Peyer's patch (tissue), 4 donors: ENCODE data around the gene TRIM15. TPM values are rescaled to one million over a fixed set of nuclear protein-coding genes. Genes with fewer than 3 reads are reported as not detected.
A peak's percentile ranks its signal among the peaks of the same experiment; 100 is the strongest.
"Not testable (repeated sequence)": the region's sequence is repeated elsewhere in the genome, so short reads cannot be mapped to it uniquely, and the experiment has no call there.

Experiments
- DNase-seq, 3 donors: peaks; one replicate each; pipeline ENCODE4 v3.0.0-alpha.2; 2017 to 2019
- H3K27ac ChIP-seq, 4 donors: fragments of 200-600 bp; sonication (generic); one replicate each; pipeline ENCODE4 v1.5.1; 2016 to 2019
- H3K27me3 ChIP-seq, 2 donors: fragments of 200-600 bp; sonication (generic); one replicate each; pipeline ENCODE4 v1.5.1; 2019
- H3K36me3 ChIP-seq, 3 donors: fragments of 200-600 bp; sonication (generic); one replicate each; pipeline ENCODE4 v1.5.1; 2016 to 2019
- H3K4me1 ChIP-seq, 4 donors: fragments of 200-600 bp; sonication (generic); one replicate each; pipeline ENCODE4 v1.5.1; 2016 to 2019
- H3K4me3 ChIP-seq, 4 donors: fragments of 200-600 bp; sonication (generic); 1 replicate in 3 of 4; 2 replicates in 1 of 4; pipeline ENCODE4 v1.5.1; 2016 to 2019; ENCODE audit warnings: mild to moderate bottlenecking in 1 of 4
- H3K9me3 ChIP-seq, 4 donors: fragments of 200-600 bp; sonication (generic); one replicate each; pipeline ENCODE4 v1.5.1; 2016 to 2019; ENCODE audit warnings: mild to moderate bottlenecking in 1 of 4
- POLR2A ChIP-seq, 2 donors: fragments of 450-650 bp; IDR thresholded peaks; one replicate each; pipeline ENCODE4 v1.5.1; 2017; ENCODE audit warnings: antibody characterized with exemption in 2 of 2, mild to moderate bottlenecking in 2 of 2, moderate library complexity in 2 of 2
- total RNA-seq, 4 donors: library from RNA; depleted of rRNA; stranded (reverse); fragments of >200 nt; gene quantifications; one replicate each; pipeline ENCODE4 v1.1.0, GENCODE V29; 2016
- TF ChIP-seq, protein P1 (sequence below), 6 experiments: fragments of 450-650 bp in 4 of 6; fragments of 200-600 bp in 2 of 6; sonication (generic) in 1 of 6; IDR thresholded peaks; one replicate each; pipeline ENCODE4 v1.5.1; 2017 to 2019; ENCODE audit warnings: antibody characterized with exemption in 6 of 6, mild to moderate bottlenecking in 3 of 6, moderate library complexity in 1 of 6

The TRIM15 gene
- total RNA-seq, 4 donors from 2014 or later = 19.8 to 110 (median 81.0) TPM

DNA sequence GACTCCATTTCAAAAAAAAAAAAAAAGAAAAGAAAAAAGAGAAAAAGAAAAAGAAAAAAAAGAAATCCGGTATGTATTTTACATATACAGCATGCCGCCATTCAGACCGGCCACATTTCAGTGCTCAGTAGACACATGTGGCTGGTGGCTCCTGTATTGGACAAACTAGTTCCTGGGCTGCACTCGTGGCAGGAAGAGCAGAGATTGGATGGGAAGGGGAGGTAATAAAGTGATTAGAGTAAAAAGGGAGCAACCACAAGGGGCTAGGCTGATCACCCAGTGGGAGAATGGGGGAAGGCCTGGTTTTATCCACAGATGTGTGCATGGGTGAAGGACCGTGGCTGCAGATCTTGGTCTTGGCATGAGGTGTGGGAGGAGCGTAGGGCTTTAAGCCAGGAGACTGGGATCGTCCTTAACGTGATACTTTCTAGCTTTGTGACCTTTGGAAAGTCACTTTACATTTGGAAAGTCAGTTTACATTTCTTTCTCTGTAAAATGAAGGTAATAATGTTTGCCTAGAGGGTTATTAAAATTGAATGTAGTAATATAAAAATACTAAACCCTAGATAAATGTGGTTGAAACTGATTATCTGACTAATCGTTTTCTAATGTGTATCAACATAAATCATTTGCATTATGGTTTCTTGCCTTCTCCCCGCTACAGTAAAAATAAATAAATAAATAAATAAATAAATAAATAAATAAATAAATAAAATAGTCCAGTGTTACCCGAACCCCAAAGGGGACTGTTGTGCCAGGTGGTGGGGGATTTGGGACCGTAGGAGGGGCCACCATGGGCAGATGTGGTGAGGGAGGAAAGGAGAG, 869 bp upstream of the TRIM15 start:
- Histone ChIP-seq H3K27ac (peak overlapping the region in 3 of 4 donors; percentile 75 to 99 (median 91)), H3K27me3 (no peaks in the 10 kb centered on the region), H3K9me3 (no peaks in the 10 kb centered on the region), H3K4me1 (no peaks in the 10 kb centered on the region), H3K4me3 (peak overlapping the region in 2 of 4 donors; percentile 57 to 78), H3K36me3 (peaks cover 0 to 6% (median 0%) of the 10 kb centered on the region in 3 donors)
- no peak for DNase-seq
- TF ChIP-seq POLR2A (IDR thresholded peaks at IDR 0.05) = no peak
- TF ChIP-seq, protein P1, sequence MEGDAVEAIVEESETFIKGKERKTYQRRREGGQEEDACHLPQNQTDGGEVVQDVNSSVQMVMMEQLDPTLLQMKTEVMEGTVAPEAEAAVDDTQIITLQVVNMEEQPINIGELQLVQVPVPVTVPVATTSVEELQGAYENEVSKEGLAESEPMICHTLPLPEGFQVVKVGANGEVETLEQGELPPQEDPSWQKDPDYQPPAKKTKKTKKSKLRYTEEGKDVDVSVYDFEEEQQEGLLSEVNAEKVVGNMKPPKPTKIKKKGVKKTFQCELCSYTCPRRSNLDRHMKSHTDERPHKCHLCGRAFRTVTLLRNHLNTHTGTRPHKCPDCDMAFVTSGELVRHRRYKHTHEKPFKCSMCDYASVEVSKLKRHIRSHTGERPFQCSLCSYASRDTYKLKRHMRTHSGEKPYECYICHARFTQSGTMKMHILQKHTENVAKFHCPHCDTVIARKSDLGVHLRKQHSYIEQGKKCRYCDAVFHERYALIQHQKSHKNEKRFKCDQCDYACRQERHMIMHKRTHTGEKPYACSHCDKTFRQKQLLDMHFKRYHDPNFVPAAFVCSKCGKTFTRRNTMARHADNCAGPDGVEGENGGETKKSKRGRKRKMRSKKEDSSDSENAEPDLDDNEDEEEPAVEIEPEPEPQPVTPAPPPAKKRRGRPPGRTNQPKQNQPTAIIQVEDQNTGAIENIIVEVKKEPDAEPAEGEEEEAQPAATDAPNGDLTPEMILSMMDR (IDR thresholded peaks at IDR 0.05) = no peak

DNA sequence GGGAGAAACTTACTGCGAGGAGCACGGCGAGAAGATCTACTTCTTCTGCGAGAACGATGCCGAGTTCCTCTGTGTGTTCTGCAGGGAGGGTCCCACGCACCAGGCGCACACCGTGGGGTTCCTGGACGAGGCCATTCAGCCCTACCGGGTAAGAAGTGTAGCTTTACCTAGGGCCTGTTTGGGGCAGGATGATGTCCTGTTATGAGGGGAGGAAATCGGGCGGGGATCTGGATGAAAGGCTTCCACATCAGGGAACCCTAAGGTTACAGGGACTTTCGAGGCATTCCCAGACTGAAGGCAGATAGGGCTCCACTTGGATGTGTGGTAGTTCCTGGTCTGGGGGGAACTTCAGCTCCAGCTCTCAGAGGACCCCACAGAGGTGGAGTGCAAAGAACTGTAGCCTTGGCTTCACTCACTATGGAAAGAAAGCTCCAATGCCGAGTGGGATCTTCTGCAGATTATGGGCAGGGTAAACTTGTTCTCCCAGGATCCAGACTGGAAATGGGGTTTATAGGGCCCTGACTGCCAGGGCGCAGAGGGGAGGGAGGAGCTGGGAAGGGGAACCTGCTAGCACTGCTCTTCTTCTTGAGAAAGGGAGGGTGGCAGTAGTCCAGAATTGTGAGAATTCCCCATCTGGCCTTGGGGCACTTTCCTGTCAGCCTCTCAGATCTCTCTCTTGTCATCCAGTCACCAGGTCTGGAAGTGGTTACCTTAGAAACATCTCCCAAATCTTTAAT, 740 bp downstream of the TRIM15 start:
- no peaks in the 10 kb centered on the region for H3K27me3 ChIP-seq
- H3K4me3 ChIP-seq = peak overlapping the region in 3 of 4 donors; percentile 35 to 78 (median 57)
- H3K9me3 ChIP-seq = no peaks in the 10 kb centered on the region
- no peaks in the 10 kb centered on the region for H3K4me1 ChIP-seq
- H3K36me3 ChIP-seq = peaks cover 0 to 18% (median 0%) of the 10 kb centered on the region in 3 donors
- H3K27ac ChIP-seq = peak overlapping the region in 3 of 4 donors; percentile 75 to 99 (median 91)
- TF ChIP-seq, protein P1 (IDR thresholded peaks at IDR 0.05) = no peak
- no peak for TF ChIP-seq POLR2A (IDR thresholded peaks at IDR 0.05)
- no peak for DNase-seq

DNA sequence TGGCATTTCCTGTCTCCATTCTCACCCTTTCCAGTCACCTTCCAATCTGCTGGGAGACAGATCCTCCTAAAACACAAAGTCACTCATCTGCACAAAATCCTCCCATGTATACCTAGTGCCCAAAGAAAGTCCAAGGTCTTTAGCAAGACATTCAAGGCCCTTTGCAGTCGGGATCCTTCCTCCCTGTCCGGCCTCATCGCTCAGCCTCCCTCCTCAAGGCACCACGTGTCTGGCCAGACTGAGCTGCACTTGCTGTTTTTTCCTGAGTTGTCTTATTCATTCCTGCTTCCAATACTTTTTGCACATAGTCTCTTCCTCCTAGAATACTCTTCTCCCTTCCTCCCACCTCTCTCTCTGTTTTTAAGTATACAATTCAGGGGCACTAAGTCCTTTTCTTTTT, 1.4 kb downstream of the TRIM15 start:
- H3K4me1 ChIP-seq = no peaks in the 10 kb centered on the region
- H3K36me3 ChIP-seq = peaks cover 0 to 18% (median 0%) of the 10 kb centered on the region in 3 donors
- no peaks in the 10 kb centered on the region for H3K9me3 ChIP-seq
- H3K27ac ChIP-seq = peak overlapping the region in 3 of 4 donors; percentile 75 to 99 (median 91)
- peak overlapping the region in 3 of 4 donors; percentile 35 to 78 (median 57) for H3K4me3 ChIP-seq
- H3K27me3 ChIP-seq = no peaks in the 10 kb centered on the region
- no peak for TF ChIP-seq POLR2A (IDR thresholded peaks at IDR 0.05)
- TF ChIP-seq, protein P1 (IDR thresholded peaks at IDR 0.05) = no peak
- no peak for DNase-seq

DNA sequence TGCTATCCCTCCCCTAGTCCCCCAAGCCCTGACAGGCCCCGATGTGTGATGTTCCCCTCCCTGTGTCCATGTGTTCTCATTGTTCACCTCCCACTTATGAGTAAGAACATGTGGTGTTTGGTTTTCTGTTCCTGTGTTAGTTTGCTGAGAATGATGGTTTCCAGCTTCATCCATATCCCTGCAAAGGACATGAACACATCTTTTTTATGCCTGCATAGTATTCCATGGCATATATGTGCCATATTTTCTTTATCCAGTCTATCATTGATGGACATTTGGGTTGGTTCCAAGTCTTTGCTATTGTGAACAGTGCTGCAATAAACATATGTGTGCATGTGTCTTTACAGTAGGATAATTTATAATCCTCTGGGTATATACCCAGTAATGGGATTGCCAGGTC, 1.9 kb downstream of the TRIM15 start:
- H3K27me3 ChIP-seq, DNase-seq: not testable (repeated sequence)
- peak overlapping the region in 2 of 4 donors; percentile 57 to 78 for H3K4me3 ChIP-seq

DNA sequence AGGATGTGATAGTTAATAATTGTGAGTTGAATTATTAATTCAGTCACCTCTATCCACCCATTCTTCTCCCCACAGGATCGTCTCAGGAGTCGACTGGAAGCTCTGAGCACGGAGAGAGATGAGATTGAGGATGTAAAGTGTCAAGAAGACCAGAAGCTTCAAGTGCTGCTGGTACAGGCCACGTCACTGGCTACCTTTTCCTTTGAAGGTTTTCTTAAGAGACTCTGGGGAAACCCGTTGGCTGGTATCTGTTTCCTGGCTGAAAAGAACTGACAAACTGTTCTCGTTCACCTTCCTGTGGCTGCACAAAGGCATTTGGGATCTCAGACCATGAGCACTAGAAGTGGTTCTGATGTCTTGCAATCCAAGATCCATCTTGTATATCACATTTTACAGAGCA, 3.8 kb downstream of the TRIM15 start:
- Histone ChIP-seq H3K27ac (no peak overlapping the region), H3K4me1 (peaks cover 0 to 6% (median 0%) of the 10 kb centered on the region in 4 donors)

More for the DNA sequence above, 1.9 kb downstream of the TRIM15 start:
- H3K9me3 ChIP-seq, H3K27ac ChIP-seq, H3K4me1 ChIP-seq: not testable (repeated sequence)
- H3K36me3 ChIP-seq = peaks cover 0 to 18% (median 0%) of the 10 kb centered on the region in 3 donors

More for the DNA sequence above, 3.8 kb downstream of the TRIM15 start:
- no peaks in the 10 kb centered on the region for H3K27me3 ChIP-seq
- H3K4me3 ChIP-seq = no peak overlapping the region
- no peak for DNase-seq
- H3K36me3 ChIP-seq = peaks cover 0 to 18% (median 0%) of the 10 kb centered on the region in 3 donors
- H3K9me3 ChIP-seq = no peaks in the 10 kb centered on the region
- TF ChIP-seq POLR2A (IDR thresholded peaks at IDR 0.05) = no peak
- TF ChIP-seq, protein P1 (IDR thresholded peaks at IDR 0.05) = no peak
